GM12878 (cell line): ENCODE data around the gene GJC1. TPM values are rescaled to one million over a fixed set of nuclear protein-coding genes. Genes with fewer than 3 reads are reported as not detected.
A peak's percentile ranks its signal among the peaks of the same experiment; 100 is the strongest.

Experiments used
- ATAC-seq: fragments of 200-7000 bp; cut with Tn5 transposase; 3 replicates; pipeline ENCODE4 v1.9.1; 2020; ENCODE audit warnings: mild to moderate bottlenecking, moderate library complexity
- BruUV-seq: library from RNA; stranded (reverse); fragments of 400-500 nt; replicated peaks from 2 replicates; lab custom pipeline; 2021; lab: Mats Ljungman, UMichigan
- CTCF ChIA-PET: fragments of 300-600 bp; sonication (Branson Sonifier 250); formaldehyde crosslinking; extraction: SDS; loops from one replicate; lab custom pipeline; 2021; ENCODE audit warnings: inconsistent platforms; lab: Yijun Ruan, JAX
- POLR2A ChIA-PET: fragments of 350-600 bp; formaldehyde crosslinking; extraction: SDS; loops from one replicate; lab custom pipeline; 2021; ENCODE audit warnings: inconsistent platforms; lab: Charles Lee
- RAD21 ChIA-PET: fragments of 300-600 bp; sonication (Branson Sonifier 250); formaldehyde crosslinking; loops from one replicate; lab custom pipeline; 2023; ENCODE audit warnings: antibody characterized with exemption; ENCODE audit not compliant: unreplicated experiment; lab: Charles Lee
- SMC1A ChIA-PET: fragments of 300-600 bp; sonication (Branson Sonifier 250); formaldehyde crosslinking; loops from one replicate; lab custom pipeline; 2023; ENCODE audit not compliant: unreplicated experiment, uncharacterized antibody; lab: Charles Lee
- DNase-seq: peaks from one replicate; pipeline ENCODE4 v3.0.0-alpha.2; 2011; ENCODE audit warnings: low read depth, low spot score
- FAIRE-seq: peaks from 3 replicates; lab custom pipeline; 2011; peaks lifted over from hg19 to GRCh38; lab: Jason Lieb, UNC
- H2AFZ ChIP-seq: 2 replicates; pipeline ENCODE4 v1.6.0; 2011; ENCODE audit warnings: low read depth, low read length, control low read depth; ENCODE audit not compliant: control insufficient read depth
- H3K27ac ChIP-seq: 2 replicates; pipeline ENCODE4 v1.5.1; 2011; ENCODE audit warnings: control low read depth; ENCODE audit not compliant: control insufficient read depth, insufficient read depth
- H3K27me3 ChIP-seq, 2 experiments: replicated peaks in 1 of 2; 2 replicates each; pipeline versions ENCODE4 v1.6.0 to v1.6.1; 2011; ENCODE audit warnings: low read length in 1 of 2; ENCODE audit not compliant: control insufficient read depth in 2 of 2, insufficient read depth in 2 of 2
- H3K36me3 ChIP-seq, 2 experiments: 2 replicates each; pipeline ENCODE4 v1.5.1; 2011; ENCODE audit warnings: low read length in 1 of 2; ENCODE audit not compliant: control insufficient read depth in 2 of 2, insufficient read depth in 2 of 2
- H3K4me1 ChIP-seq: 2 replicates; pipeline ENCODE4 v1.6.1; 2011; ENCODE audit warnings: mild to moderate bottlenecking, low read length, moderate library complexity, mixed read lengths; ENCODE audit not compliant: control insufficient read depth, insufficient read depth
- H3K4me2 ChIP-seq: 2 replicates; pipeline ENCODE4 v1.6.0; 2011; ENCODE audit warnings: control low read depth; ENCODE audit not compliant: control insufficient read depth, insufficient read depth
- H3K4me3 ChIP-seq: fragments of 200-600 bp; sonication (generic); 2 replicates; pipeline ENCODE4 v1.5.1; 2016
- H3K79me2 ChIP-seq: 2 replicates; pipeline ENCODE4 v1.6.0; 2011; ENCODE audit warnings: low read length; ENCODE audit not compliant: control insufficient read depth, insufficient read depth
- H3K9ac ChIP-seq: 2 replicates; pipeline ENCODE4 v1.8.0; 2011; ENCODE audit warnings: low read length, control low read depth, mixed read lengths; ENCODE audit not compliant: control insufficient read depth, insufficient read depth
- H3K9me3 ChIP-seq: replicated peaks from 3 replicates; pipeline ENCODE4 v1.5.1; 2011; ENCODE audit warnings: mild to moderate bottlenecking, low read length; ENCODE audit not compliant: control insufficient read depth, insufficient read depth
- H4K20me1 ChIP-seq: 2 replicates; pipeline ENCODE4 v1.6.0; 2011; ENCODE audit not compliant: control insufficient read depth, insufficient read depth
- ATF2 ChIP-seq: IDR thresholded peaks from 2 replicates; pipeline ENCODE4 v1.6.1; 2012; ENCODE audit warnings: low read length, inconsistent platforms
- CEBPB ChIP-seq, 2 experiments: fragments of 150-350 bp in 1 of 2; IDR thresholded peaks; 2 replicates each; pipeline ENCODE4 v1.6.1; 2012 to 2014; ENCODE audit warnings: low read depth in 2 of 2, low read length in 2 of 2, borderline replicate concordance in 1 of 2, inconsistent platforms in 1 of 2
- FOS ChIP-seq: IDR thresholded peaks from 3 replicates; pipeline ENCODE4 v1.6.1; 2011; ENCODE audit warnings: borderline replicate concordance; ENCODE audit not compliant: insufficient read length; ENCODE audit errors: extremely low read depth
- KAT2A ChIP-seq: conservative IDR thresholded peaks from 2 replicates; pipeline ENCODE4 v1.6.1; 2011; ENCODE audit warnings: low read depth, low read length; ENCODE audit not compliant: control insufficient read depth
- NKRF ChIP-seq: fragments of 450-650 bp; conservative IDR thresholded peaks from 2 replicates; pipeline ENCODE4 v1.6.1; 2017; ENCODE audit warnings: mild to moderate bottlenecking, moderate library complexity
- SMAD5 ChIP-seq: IDR thresholded peaks from 2 replicates; pipeline ENCODE4 v1.6.1; 2016; ENCODE audit warnings: antibody characterized with exemption, low read depth
- SUZ12 ChIP-seq: fragments of 200-600 bp; sonication (generic); IDR thresholded peaks from one replicate; pipeline ENCODE4 v1.6.1; 2018; ENCODE audit warnings: antibody characterized with exemption, mild to moderate bottlenecking; ENCODE audit not compliant: unreplicated experiment
- WGBS: methylation state at CpG from one replicate; pipeline ENCODE4 v1.1.6; 2016; ENCODE audit warnings: low lambda C conversion rate; ENCODE audit not compliant: insufficient replicate concordance, insufficient coverage; ENCODE audit errors: missing lambda C conversion rate; 5-methylcytosine and 5-hydroxymethylcytosine counted together
- in situ Hi-C: fragments of 300-500 bp; cut with MboI; formaldehyde crosslinking; loops from 9 replicates; pipeline ENCODE4 v1.14.3; 2018; ENCODE audit warnings: mixed read lengths
- intact Hi-C: fragments of 100-400 bp; cut with micrococcal nuclease; formaldehyde crosslinking; loops from one replicate; pipeline ENCODE4 v1.14.2; 2022; ENCODE audit not compliant: unreplicated experiment
- polyA plus RNA-seq, 11 experiments: library from polyadenylated mRNA; depleted of rRNA in 4 of 11; unstranded in 6 of 11; stranded (reverse) in 5 of 11; fragments of >200 nt; fragmentation: Nextera tagmentation in 4 of 11; fragmentation: Illumina TruSeq in 1 of 11; extraction: Ambion mirVana in 4 of 11; extraction: Trizol in 1 of 11; gene quantifications; 1 replicate in 1 of 11; 2 replicates in 10 of 11; pipeline versions ENCODE4 v1.2.1 to v1.2.3, GENCODE V29; 2011 to 2016; ENCODE audit warnings: inconsistent platforms in 2 of 11, missing spikeins in 2 of 11, low read depth in 1 of 11
- total RNA-seq, 4 experiments: library from RNA; depleted of rRNA in 3 of 4; stranded (reverse); fragments of >200 nt in 3 of 4; fragmentation: Illumina TruSeq in 1 of 4; extraction: Trizol in 1 of 4; gene quantifications; 2 replicates each; pipeline versions ENCODE4 v1.2.1 to v1.2.3, GENCODE V29; 2013 to 2021

GJC1 gene
- total and polyA plus RNA-seq, 10 of the 15 experiments (the other 5 are each of a cell fraction or from before 2014, with no cell fraction given): 0.37 to 3.4 (median 0.90) TPM

- intact Hi-C loops: no loop called here
- ChIA-PET RAD21 (no interaction called here), CTCF (no interaction called here), POLR2A (no interaction called here), SMC1A (no interaction called here)
- no peak overlapping the region for H3K4me3 ChIP-seq
- no TSS peak for BruUV-seq
- TF ChIP-seq FOS (no peak), SUZ12 (peak; percentile 29), SMAD5 (no peak), ATF2 (no peak), NKRF (no peak), CEBPB (IDR thresholded peaks at IDR 0.05; ENCODE audit: borderline replicate concordance in 1 of 2, low read depth in 2 of 2, low read length in 2 of 2) (no peak), KAT2A (no peak)
- H3K9me3 ChIP-seq: no peaks in the 10 kb centered on the region
- no peak overlapping the region for H3K4me2 ChIP-seq
- H3K4me1 ChIP-seq: no peaks in the 10 kb centered on the region
- H3K36me3 ChIP-seq: no peaks in the 10 kb centered on the region
- WGBS: 12% methylated on average over 39 of the region's 60 CpGs
- in situ Hi-C loops: no loop called here
- H3K9ac ChIP-seq: no peak overlapping the region
- H4K20me1 ChIP-seq: no peaks in the 10 kb centered on the region
- H2AFZ ChIP-seq: no peak overlapping the region
- no peak for DNase-seq
- no peak for ATAC-seq
- H3K27me3 ChIP-seq: peaks cover 1 to 4% of the 10 kb centered on the region in 2 experiments; a peak in 3 of 4 replicates
- FAIRE-seq: no peak
- no peak overlapping the region for H3K27ac ChIP-seq
- no peaks in the 10 kb centered on the region for H3K79me2 ChIP-seq
Observed at GRCh38 chr17:44759086-44759915, 70.8 kb downstream of the GJC1 start.
